Vagina (tissue), 2 donors: ENCODE data around the gene AP1AR. TPM values are rescaled to one million over a fixed set of nuclear protein-coding genes. Genes with fewer than 3 reads are reported as not detected.
A peak's percentile ranks its signal among the peaks of the same experiment; 100 is the strongest.

Experiments used
- DNase-seq, 2 donors: peaks; one replicate each; pipeline ENCODE4 v3.0.0-alpha.2; 2017; ENCODE audit errors: extremely low spot score in 2 of 2
- H3K27ac ChIP-seq: fragments of 200-600 bp; sonication (generic); one replicate; pipeline ENCODE4 v1.5.1; 2019
- H3K27me3 ChIP-seq: fragments of 200-600 bp; sonication (generic); one replicate; pipeline ENCODE4 v1.5.1; 2019
- H3K36me3 ChIP-seq, 2 donors: fragments of 200-600 bp; sonication (generic); one replicate each; pipeline ENCODE4 v1.5.1; 2017 to 2019
- H3K4me1 ChIP-seq: fragments of 200-600 bp; sonication (generic); one replicate; pipeline ENCODE4 v1.5.1; 2019
- H3K4me3 ChIP-seq, 2 donors: fragments of 200-600 bp; sonication (generic); 1 replicate in 1 of 2; 2 replicates in 1 of 2; pipeline ENCODE4 v1.5.1; 2016 to 2019
- H3K9me3 ChIP-seq: fragments of 200-600 bp; sonication (generic); one replicate; pipeline ENCODE4 v1.5.1; 2019
- POLR2A ChIP-seq, 2 donors: fragments of 450-650 bp; IDR thresholded peaks; one replicate each; pipeline ENCODE4 v1.6.1; 2017; ENCODE audit warnings: antibody characterized with exemption in 2 of 2, mild to moderate bottlenecking in 2 of 2, moderate library complexity in 2 of 2
- POLR2AphosphoS5 ChIP-seq, 2 donors: sonication (generic); formaldehyde crosslinking; IDR thresholded peaks; one replicate each; pipeline ENCODE4 v1.9.0; 2017; ENCODE audit warnings: antibody characterized with exemption in 2 of 2, mild to moderate bottlenecking in 2 of 2, low read depth in 1 of 2; ENCODE audit not compliant: insufficient read depth in 1 of 2
- intact Hi-C: fragments of 100-400 bp; cut with DNase I; formaldehyde crosslinking; loops from one replicate; pipeline ENCODE4 v1.15.1; 2023
- total RNA-seq: library from RNA; depleted of rRNA; stranded (reverse); fragments of >200 nt; gene quantifications from one replicate; pipeline ENCODE4 v1.2.3, GENCODE V29; 2016
- TF ChIP-seq, protein P1 (sequence below), 3 experiments: fragments of 450-650 bp in 2 of 3; fragments of 200-600 bp in 1 of 3; sonication (generic) in 1 of 3; IDR thresholded peaks; one replicate each; pipeline ENCODE4 v1.5.1; 2017 to 2019; ENCODE audit warnings: antibody characterized with exemption in 3 of 3, mild to moderate bottlenecking in 2 of 3, moderate library complexity in 2 of 3

Gene AP1AR
- total RNA-seq, 1 donor from 2014 or later = 28.2 TPM

GRCh38 chr4:112210777-112211176 lies 20.8 kb upstream of the AP1AR start:
- DNase-seq = no peak
- TF ChIP-seq POLR2AphosphoS5 (IDR thresholded peaks at IDR 0.05; ENCODE audit: insufficient read depth in 1 of 2, low read depth in 1 of 2) (no peak), POLR2A (IDR thresholded peaks at IDR 0.05) (no peak)
- TF ChIP-seq, protein P1, sequence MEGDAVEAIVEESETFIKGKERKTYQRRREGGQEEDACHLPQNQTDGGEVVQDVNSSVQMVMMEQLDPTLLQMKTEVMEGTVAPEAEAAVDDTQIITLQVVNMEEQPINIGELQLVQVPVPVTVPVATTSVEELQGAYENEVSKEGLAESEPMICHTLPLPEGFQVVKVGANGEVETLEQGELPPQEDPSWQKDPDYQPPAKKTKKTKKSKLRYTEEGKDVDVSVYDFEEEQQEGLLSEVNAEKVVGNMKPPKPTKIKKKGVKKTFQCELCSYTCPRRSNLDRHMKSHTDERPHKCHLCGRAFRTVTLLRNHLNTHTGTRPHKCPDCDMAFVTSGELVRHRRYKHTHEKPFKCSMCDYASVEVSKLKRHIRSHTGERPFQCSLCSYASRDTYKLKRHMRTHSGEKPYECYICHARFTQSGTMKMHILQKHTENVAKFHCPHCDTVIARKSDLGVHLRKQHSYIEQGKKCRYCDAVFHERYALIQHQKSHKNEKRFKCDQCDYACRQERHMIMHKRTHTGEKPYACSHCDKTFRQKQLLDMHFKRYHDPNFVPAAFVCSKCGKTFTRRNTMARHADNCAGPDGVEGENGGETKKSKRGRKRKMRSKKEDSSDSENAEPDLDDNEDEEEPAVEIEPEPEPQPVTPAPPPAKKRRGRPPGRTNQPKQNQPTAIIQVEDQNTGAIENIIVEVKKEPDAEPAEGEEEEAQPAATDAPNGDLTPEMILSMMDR (IDR thresholded peaks at IDR 0.05) = no peak
- H3K27me3 ChIP-seq = no peaks in the 10 kb centered on the region
- H3K4me1 ChIP-seq = no peaks in the 10 kb centered on the region
- H3K27ac ChIP-seq = no peak overlapping the region
- no peaks in the 10 kb centered on the region for H3K9me3 ChIP-seq
- no peaks in the 10 kb centered on the region for H3K36me3 ChIP-seq
- H3K4me3 ChIP-seq = no peak overlapping the region
- intact Hi-C loops = no loop called here

- DNase-seq = no peak
- intact Hi-C loops = no loop called here
- Histone ChIP-seq H3K27ac (no peak overlapping the region), H3K4me1 (no peaks in the 10 kb centered on the region), H3K27me3 (no peaks in the 10 kb centered on the region), H3K36me3 (no peaks in the 10 kb centered on the region), H3K9me3 (no peaks in the 10 kb centered on the region), H3K4me3 (no peak overlapping the region)
- TF ChIP-seq, protein P1 (IDR thresholded peaks at IDR 0.05) = no peak
- no peak for TF ChIP-seq POLR2A (IDR thresholded peaks at IDR 0.05)
- TF ChIP-seq POLR2AphosphoS5 (IDR thresholded peaks at IDR 0.05; ENCODE audit: insufficient read depth in 1 of 2, low read depth in 1 of 2) = no peak
Observed at GRCh38 chr4:112213091-112213490, 18.5 kb upstream of the AP1AR start.

DNA sequence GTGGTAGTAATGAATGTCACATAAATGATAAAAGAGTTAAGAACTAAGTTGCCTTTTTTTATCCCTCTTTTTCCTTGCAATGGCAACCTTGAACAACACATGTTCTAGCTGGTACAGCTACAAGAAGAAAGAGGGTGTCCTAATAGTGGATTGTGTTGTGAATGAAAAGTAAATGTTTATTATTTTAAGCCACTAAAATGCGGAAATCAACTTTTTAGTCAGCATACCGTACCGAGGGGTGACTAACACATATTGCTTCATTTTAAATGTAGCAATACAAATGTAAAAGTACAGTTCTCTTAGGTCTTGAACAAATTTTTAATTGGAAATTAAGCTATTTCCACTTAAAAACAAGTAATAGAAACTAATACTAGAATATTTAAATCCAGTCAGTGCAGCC lies 17.7 kb upstream of the AP1AR start:
- intact Hi-C loops = no loop called here
- Histone ChIP-seq H3K4me3 (no peak overlapping the region), H3K36me3 (no peaks in the 10 kb centered on the region), H3K27ac (no peak overlapping the region), H3K27me3 (no peaks in the 10 kb centered on the region), H3K4me1 (no peaks in the 10 kb centered on the region), H3K9me3 (no peaks in the 10 kb centered on the region)
- TF ChIP-seq, protein P1 (IDR thresholded peaks at IDR 0.05) = no peak
- no peak for TF ChIP-seq POLR2AphosphoS5 (IDR thresholded peaks at IDR 0.05; ENCODE audit: insufficient read depth in 1 of 2, low read depth in 1 of 2)
- no peak for DNase-seq

GRCh38 chr4:112214390-112215264 lies 17.0 kb upstream of the AP1AR start:
- Histone ChIP-seq H3K27me3 (no peaks in the 10 kb centered on the region), H3K4me1 (no peaks in the 10 kb centered on the region)
- intact Hi-C loops = no loop called here

More at GRCh38 chr4:112214390-112215264, 17.0 kb upstream of the AP1AR start:
- H3K27ac ChIP-seq = no peak overlapping the region
- DNase-seq = no peak
- no peaks in the 10 kb centered on the region for H3K9me3 ChIP-seq
- TF ChIP-seq, protein P1 (IDR thresholded peaks at IDR 0.05) = peak in 1 of 3 experiments; percentile 47
- TF ChIP-seq POLR2A (IDR thresholded peaks at IDR 0.05) (no peak), POLR2AphosphoS5 (IDR thresholded peaks at IDR 0.05; ENCODE audit: insufficient read depth in 1 of 2, low read depth in 1 of 2) (no peak)
- H3K4me3 ChIP-seq = no peak overlapping the region
- no peaks in the 10 kb centered on the region for H3K36me3 ChIP-seq
